Measurements from ENCODE around the gene NFYA. TPM values are rescaled to one million over a fixed set of nuclear protein-coding genes. Genes with fewer than 3 reads are reported as not detected.

Gene NFYA
- total RNA-seq, 3 donors from 2014 or later, result 28.0 to 28.8 (median 28.6) TPM

Other genes with a start within 250 kb of the NFYA start
- 1 to 10 TPM; 1.0 to 1.4 (median 1.4) TPM for gene UNC5CL, start 33.8 kb upstream of the NFYA start, total RNA-seq
- gene TSPO2, start 30.5 kb upstream of the NFYA start, total RNA-seq, result not detected
- gene APOBEC2, start 19.8 kb upstream of the NFYA start, total RNA-seq, result not detected
- gene OARD1, start 618 bp upstream of the NFYA start, total RNA-seq, result 10 to 100 TPM; 28.1 to 33.2 (median 31.7) TPM
- not detected for gene TREML1, start 81.4 kb downstream of the NFYA start, total RNA-seq
- gene TREM2, start 90.1 kb downstream of the NFYA start, total RNA-seq, result not detected
- gene TREML2, start 128.2 kb downstream of the NFYA start, total RNA-seq, result 1 to 10 TPM in 1 of 3 donors, under 1 TPM in 2; 0.82 to 1.9 (median 0.91) TPM
- gene TREML4, start 155.4 kb downstream of the NFYA start, total RNA-seq, result not detected
- not detected for gene TREM1, start 213.7 kb downstream of the NFYA start, total RNA-seq